ENCODE results near the gene TAMM41. TPM values are rescaled to one million over a fixed set of nuclear protein-coding genes. Genes with fewer than 3 reads are reported as not detected.

TAMM41 gene
- total RNA-seq, 5 donors from 2014 or later (not counting 1 experiment from before 2014, with no cell fraction given): 19.6 to 43.3 (median 32.4) TPM

DNA sequence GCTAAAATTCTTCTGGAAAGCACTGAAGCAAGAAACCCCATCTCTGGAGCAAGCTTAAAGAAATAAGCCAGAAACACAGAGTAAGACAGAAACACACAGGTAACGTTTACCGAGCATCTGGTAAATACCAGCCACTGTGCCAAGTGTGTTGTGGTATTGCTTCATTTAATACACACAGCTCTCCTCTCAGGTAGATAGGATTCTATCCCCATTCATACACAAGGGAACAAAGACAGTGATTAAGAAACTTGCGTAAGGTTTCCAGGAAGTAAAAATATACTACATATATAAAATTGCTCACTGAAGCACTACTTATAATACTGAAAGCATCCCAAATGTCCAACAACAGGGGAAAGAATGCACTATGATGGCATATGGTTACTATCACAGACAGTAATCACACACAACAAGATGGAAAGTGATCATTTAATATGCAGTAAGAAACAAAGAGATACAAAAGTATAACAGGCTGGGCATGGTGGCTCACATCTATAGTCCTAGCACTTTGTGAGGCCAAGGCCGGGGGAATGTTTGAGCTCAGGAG, 27.5 kb downstream of the TAMM41 start:
- CTCF ChIA-PET: no interaction called here
- H3K9me3 ChIP-seq: no peaks in the 10 kb centered on the region
- Mint-ChIP-seq H3K27me3 (no peaks in the 10 kb centered on the region), H3K4me1 (peaks cover 3 to 7% (median 5%) of the 10 kb centered on the region in 3 donors), H3K4me3 (no peak overlapping the region), H3K36me3 (peaks cover 65% of the 10 kb centered on the region), H3K27ac (no peak overlapping the region), H3K9me3 (no peaks in the 10 kb centered on the region)
- no CpG with 5 or more reads among the region's 4 CpGs for WGBS (ENCODE audit: insufficient coverage)
- DNase-seq: no peak
- peaks cover 0 to 69% of the 10 kb centered on the region in 2 donors for H3K36me3 ChIP-seq (ENCODE audit: control insufficient read depth in 2 of 2, extremely low read depth in 1 of 2, insufficient read depth in 1 of 2, low read length in 1 of 2)
- H3K27me3 ChIP-seq (replicated peaks in 1 of 2; ENCODE audit: control insufficient read depth in 2 of 2, extremely low read depth in 1 of 2, insufficient read depth in 2 of 2, low read length in 1 of 2): no peaks in the 10 kb centered on the region
- ATAC-seq (replicated peaks in 1 of 4): no peak
- no peak overlapping the region for H3K27ac ChIP-seq (ENCODE audit: low read length)
- POLR2A ChIA-PET: interaction anchor here in 1 of 2 donors (0.5 kb wide), 1 partner anchor 12 kb away, joined by 3 read pairs; no protein-coding TSS in a partner anchor
- H3K4me1 ChIP-seq (ENCODE audit: control insufficient read depth in 1 of 2, extremely low read depth in 1 of 2, insufficient read depth in 2 of 2, low read length in 2 of 2): no peaks in the 10 kb centered on the region
- no peak overlapping the region for H3K4me3 ChIP-seq (ENCODE audit: control insufficient read depth in 1 of 2, extremely low read depth in 1 of 2, low read length in 1 of 2)

DNA sequence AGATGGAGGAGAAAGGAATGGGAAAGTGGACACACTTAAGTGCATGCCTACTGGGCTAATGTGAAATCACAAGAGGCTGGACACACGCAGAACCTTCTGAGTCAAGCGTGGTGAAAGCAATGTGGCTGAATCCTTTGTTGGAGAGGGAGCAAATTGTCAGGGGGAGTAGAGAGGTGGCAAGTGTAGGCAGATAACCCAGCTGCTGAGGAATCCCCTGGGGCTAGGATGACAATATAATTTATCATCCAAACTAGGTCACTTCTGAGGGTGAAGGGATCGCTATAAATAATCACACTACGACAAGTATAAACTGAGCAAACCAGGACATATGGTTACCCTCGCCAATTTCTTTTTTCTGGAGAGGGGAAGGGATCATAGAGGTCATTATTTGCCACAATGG, 28.7 kb downstream of the TAMM41 start:
- H3K27ac ChIP-seq (ENCODE audit: low read length): no peak overlapping the region
- H3K4me1 Mint-ChIP-seq: peaks cover 3 to 7% (median 5%) of the 10 kb centered on the region in 3 donors
- POLR2A ChIA-PET: no interaction called here
- H3K4me3 ChIP-seq (ENCODE audit: control insufficient read depth in 1 of 2, extremely low read depth in 1 of 2, low read length in 1 of 2): no peak overlapping the region
- peaks cover 0 to 72% of the 10 kb centered on the region in 2 donors for H3K36me3 ChIP-seq (ENCODE audit: control insufficient read depth in 2 of 2, extremely low read depth in 1 of 2, insufficient read depth in 1 of 2, low read length in 1 of 2)
- H3K4me1 ChIP-seq (ENCODE audit: control insufficient read depth in 1 of 2, extremely low read depth in 1 of 2, insufficient read depth in 2 of 2, low read length in 2 of 2): no peaks in the 10 kb centered on the region
- H3K9me3 ChIP-seq: no peaks in the 10 kb centered on the region
- CTCF ChIA-PET: no interaction called here
- H3K27ac Mint-ChIP-seq: no peak overlapping the region
- no peaks in the 10 kb centered on the region for H3K27me3 Mint-ChIP-seq
- peaks cover 68% of the 10 kb centered on the region for H3K36me3 Mint-ChIP-seq
- no peaks in the 10 kb centered on the region for H3K9me3 Mint-ChIP-seq
- WGBS (ENCODE audit: insufficient coverage): 93% methylated on average over 2 of the region's 5 CpGs
- no peak for DNase-seq
- ATAC-seq (replicated peaks in 1 of 4): no peak
- no peaks in the 10 kb centered on the region for H3K27me3 ChIP-seq (replicated peaks in 1 of 2; ENCODE audit: control insufficient read depth in 2 of 2, extremely low read depth in 1 of 2, insufficient read depth in 2 of 2, low read length in 1 of 2)
- H3K4me3 Mint-ChIP-seq: no peak overlapping the region

DNA sequence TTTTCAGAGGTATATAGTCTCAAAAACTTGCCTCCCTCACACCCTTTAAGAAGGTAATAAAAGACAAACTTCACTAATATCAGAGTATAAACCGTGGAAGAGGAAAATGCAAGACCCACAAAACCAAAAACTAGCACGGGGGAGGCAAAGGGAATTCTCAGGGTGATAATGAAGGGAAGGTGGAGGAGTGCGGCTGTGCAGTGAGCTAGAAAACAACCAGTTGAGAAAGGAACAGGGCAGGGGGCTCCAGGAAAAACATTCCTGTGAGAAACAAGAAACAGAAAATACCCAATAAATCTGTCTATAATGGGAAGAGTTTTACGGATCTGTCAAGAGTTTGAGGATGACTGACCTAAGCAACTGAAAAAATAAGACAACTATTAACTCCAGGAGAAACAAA, 31.6 kb downstream of the TAMM41 start:
- ChIA-PET POLR2A (no interaction called here), CTCF (no interaction called here)
- Mint-ChIP-seq H3K4me3 (no peak overlapping the region), H3K36me3 (peaks cover 64% of the 10 kb centered on the region), H3K27me3 (no peaks in the 10 kb centered on the region), H3K4me1 (peaks cover 0 to 3% (median 2%) of the 10 kb centered on the region in 3 donors), H3K27ac (no peak overlapping the region), H3K9me3 (no peaks in the 10 kb centered on the region)
- ATAC-seq (replicated peaks in 1 of 4) (no peak), DNase-seq (no peak)
- no peaks in the 10 kb centered on the region for H3K9me3 ChIP-seq
- no peak overlapping the region for H3K27ac ChIP-seq (ENCODE audit: low read length)
- H3K36me3 ChIP-seq (ENCODE audit: control insufficient read depth in 2 of 2, extremely low read depth in 1 of 2, insufficient read depth in 1 of 2, low read length in 1 of 2): peaks cover 6 to 51% of the 10 kb centered on the region in 2 donors
- H3K27me3 ChIP-seq (replicated peaks in 1 of 2; ENCODE audit: control insufficient read depth in 2 of 2, extremely low read depth in 1 of 2, insufficient read depth in 2 of 2, low read length in 1 of 2): no peaks in the 10 kb centered on the region
- no CpG with 5 or more reads among the region's 4 CpGs for WGBS (ENCODE audit: insufficient coverage)
- no peak overlapping the region for H3K4me3 ChIP-seq (ENCODE audit: control insufficient read depth in 1 of 2, extremely low read depth in 1 of 2, low read length in 1 of 2)
- H3K4me1 ChIP-seq (ENCODE audit: control insufficient read depth in 1 of 2, extremely low read depth in 1 of 2, insufficient read depth in 2 of 2, low read length in 2 of 2): no peaks in the 10 kb centered on the region

DNA sequence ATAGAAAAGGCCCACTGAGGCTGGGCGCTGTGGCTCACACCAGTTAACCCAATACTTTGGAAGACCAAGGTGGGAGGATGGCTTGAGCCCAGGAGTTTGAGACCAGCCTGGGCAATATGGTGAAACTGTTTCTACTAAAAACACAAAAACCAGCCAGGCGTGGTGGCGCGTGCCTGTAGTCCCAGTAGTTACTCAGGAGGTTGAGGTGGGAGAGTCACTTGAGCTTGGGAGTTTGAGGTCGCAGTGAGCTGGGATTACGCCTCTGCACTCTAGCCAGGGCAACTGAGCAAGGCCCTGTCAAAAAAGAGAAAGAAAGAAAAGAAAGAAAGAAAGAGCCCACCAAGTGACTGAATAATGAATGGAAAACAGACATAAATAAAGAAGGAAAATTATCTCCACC, 32.0 kb downstream of the TAMM41 start:
- peaks cover 10 to 55% of the 10 kb centered on the region in 2 donors for H3K36me3 ChIP-seq (ENCODE audit: control insufficient read depth in 2 of 2, extremely low read depth in 1 of 2, insufficient read depth in 1 of 2, low read length in 1 of 2)
- ChIA-PET CTCF (no interaction called here), POLR2A (interaction anchor here in 1 of 2 donors (0.7 kb wide), 1 partner anchor 21 kb away, joined by 3 read pairs; no protein-coding TSS in a partner anchor)
- H3K4me1 Mint-ChIP-seq: peaks cover 0 to 3% (median 2%) of the 10 kb centered on the region in 3 donors
- H3K27ac ChIP-seq (ENCODE audit: low read length): no peak overlapping the region
- H3K4me3 Mint-ChIP-seq: no peak overlapping the region
- H3K9me3 Mint-ChIP-seq: no peaks in the 10 kb centered on the region
- no CpG with 5 or more reads among the region's 6 CpGs for WGBS (ENCODE audit: insufficient coverage)
- no peak overlapping the region for H3K4me3 ChIP-seq (ENCODE audit: control insufficient read depth in 1 of 2, extremely low read depth in 1 of 2, low read length in 1 of 2)
- H3K27me3 Mint-ChIP-seq: no peaks in the 10 kb centered on the region
- H3K27me3 ChIP-seq (replicated peaks in 1 of 2; ENCODE audit: control insufficient read depth in 2 of 2, extremely low read depth in 1 of 2, insufficient read depth in 2 of 2, low read length in 1 of 2): no peaks in the 10 kb centered on the region
- H3K36me3 Mint-ChIP-seq: peaks cover 62% of the 10 kb centered on the region
- no peaks in the 10 kb centered on the region for H3K4me1 ChIP-seq (ENCODE audit: control insufficient read depth in 1 of 2, extremely low read depth in 1 of 2, insufficient read depth in 2 of 2, low read length in 2 of 2)
- DNase-seq (no peak), ATAC-seq (replicated peaks in 1 of 4) (no peak)
- H3K9me3 ChIP-seq: no peaks in the 10 kb centered on the region
- no peak overlapping the region for H3K27ac Mint-ChIP-seq

DNA sequence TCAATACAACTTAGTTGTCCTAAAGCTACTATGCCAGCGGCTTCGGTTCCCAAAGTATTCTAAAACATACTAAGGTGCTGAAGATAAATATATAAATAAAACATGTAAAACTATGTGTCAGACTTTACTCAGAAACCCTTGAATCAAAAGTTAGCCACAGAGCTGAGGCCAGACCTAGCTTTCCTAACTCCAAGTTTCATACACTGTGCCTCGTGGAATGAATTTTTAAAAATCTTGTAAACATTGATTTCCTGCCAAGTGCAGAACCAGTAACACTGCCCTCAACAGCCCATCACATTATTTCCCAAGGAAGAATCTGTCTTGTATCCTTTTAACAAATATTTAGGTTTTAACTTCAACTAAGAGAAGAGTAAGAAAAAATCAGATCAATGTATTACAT, 36.4 kb downstream of the TAMM41 start:
- ATAC-seq (replicated peaks in 1 of 4) (no peak), DNase-seq (no peak)
- Histone ChIP-seq H3K4me1 (ENCODE audit: control insufficient read depth in 1 of 2, extremely low read depth in 1 of 2, insufficient read depth in 2 of 2, low read length in 2 of 2) (no peaks in the 10 kb centered on the region), H3K9me3 (no peaks in the 10 kb centered on the region), H3K4me3 (ENCODE audit: control insufficient read depth in 1 of 2, extremely low read depth in 1 of 2, low read length in 1 of 2) (no peak overlapping the region), H3K36me3 (ENCODE audit: control insufficient read depth in 2 of 2, extremely low read depth in 1 of 2, insufficient read depth in 1 of 2, low read length in 1 of 2) (peaks cover 15 to 62% of the 10 kb centered on the region in 2 donors), H3K27me3 (replicated peaks in 1 of 2; ENCODE audit: control insufficient read depth in 2 of 2, extremely low read depth in 1 of 2, insufficient read depth in 2 of 2, low read length in 1 of 2) (no peaks in the 10 kb centered on the region), H3K27ac (ENCODE audit: low read length) (no peak overlapping the region)
- CTCF ChIA-PET: no interaction called here
- peaks cover 0 to 3% (median 2%) of the 10 kb centered on the region in 3 donors for H3K4me1 Mint-ChIP-seq
- POLR2A ChIA-PET: no interaction called here
- H3K27ac Mint-ChIP-seq: no peak overlapping the region
- H3K4me3 Mint-ChIP-seq: no peak overlapping the region
- no peaks in the 10 kb centered on the region for H3K9me3 Mint-ChIP-seq
- no CpG with 5 or more reads among the region's 3 CpGs for WGBS (ENCODE audit: insufficient coverage)
- peaks cover 68% of the 10 kb centered on the region for H3K36me3 Mint-ChIP-seq
- H3K27me3 Mint-ChIP-seq: no peaks in the 10 kb centered on the region

DNA sequence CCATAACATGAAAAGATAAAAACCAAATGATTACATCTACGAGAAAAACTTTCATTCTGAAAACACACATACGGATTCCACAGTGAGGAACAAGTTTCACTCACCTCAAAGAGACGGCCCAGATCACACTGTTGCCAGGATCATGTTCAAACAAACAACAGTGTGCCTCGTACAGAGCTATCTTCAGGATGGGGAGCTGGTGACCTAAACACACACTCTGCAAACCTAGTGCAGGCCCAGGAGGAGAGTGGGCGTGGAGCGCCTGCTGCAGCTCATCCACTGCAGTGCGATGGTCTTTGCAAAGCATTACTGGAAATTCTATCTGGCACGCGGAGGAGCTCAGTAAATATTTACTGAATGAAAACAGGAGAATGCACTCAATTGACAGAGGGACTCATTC, 38.5 kb downstream of the TAMM41 start:
- CTCF ChIA-PET: interaction anchor here in 1 of 2 donors (0.6 kb wide), 1 partner anchor 18 kb away, joined by 3 read pairs; no protein-coding TSS in a partner anchor
- WGBS (ENCODE audit: insufficient coverage): 78% methylated on average over 8 of the region's 9 CpGs

More for the DNA sequence above, 38.5 kb downstream of the TAMM41 start:
- Mint-ChIP-seq H3K27ac (no peak overlapping the region), H3K4me1 (peaks cover 0 to 5% (median 2%) of the 10 kb centered on the region in 3 donors), H3K27me3 (no peaks in the 10 kb centered on the region), H3K36me3 (peaks cover 65% of the 10 kb centered on the region), H3K4me3 (no peak overlapping the region), H3K9me3 (no peaks in the 10 kb centered on the region)
- H3K4me3 ChIP-seq (ENCODE audit: control insufficient read depth in 1 of 2, extremely low read depth in 1 of 2, low read length in 1 of 2): no peak overlapping the region
- ATAC-seq (replicated peaks in 1 of 4): no peak
- H3K36me3 ChIP-seq (ENCODE audit: control insufficient read depth in 2 of 2, extremely low read depth in 1 of 2, insufficient read depth in 1 of 2, low read length in 1 of 2): peaks cover 16 to 50% of the 10 kb centered on the region in 2 donors
- H3K9me3 ChIP-seq: no peaks in the 10 kb centered on the region
- POLR2A ChIA-PET: no interaction called here
- no peak for DNase-seq
- no peaks in the 10 kb centered on the region for H3K4me1 ChIP-seq (ENCODE audit: control insufficient read depth in 1 of 2, extremely low read depth in 1 of 2, insufficient read depth in 2 of 2, low read length in 2 of 2)
- H3K27me3 ChIP-seq (replicated peaks in 1 of 2; ENCODE audit: control insufficient read depth in 2 of 2, extremely low read depth in 1 of 2, insufficient read depth in 2 of 2, low read length in 1 of 2): no peaks in the 10 kb centered on the region
- no peak overlapping the region for H3K27ac ChIP-seq (ENCODE audit: low read length)

Data from T-cell (primary cell).